WERI-Rb-1 (cell line): ENCODE measurements around the gene KRTAP10-3.

Source experiments
- DNase-seq: peaks from one replicate; pipeline ENCODE4 v3.0.0-alpha.2; 2020
- H3K27ac ChIP-seq: fragments of 250-450 bp; sonication (Bioruptor Pico); 2 replicates; pipeline ENCODE4 v1.5.1; 2020; ENCODE audit warnings: mild to moderate bottlenecking, moderate library complexity
- H3K27me3 ChIP-seq: fragments of 250-450 bp; sonication (Bioruptor Pico); 2 replicates; pipeline ENCODE4 v1.5.1; 2021; ENCODE audit warnings: mild to moderate bottlenecking, low read depth, moderate library complexity; ENCODE audit not compliant: insufficient read depth, severe bottlenecking
- H3K36me3 ChIP-seq: fragments of 250-450 bp; sonication (Bioruptor Pico); 2 replicates; pipeline ENCODE4 v1.5.1; 2020; ENCODE audit warnings: mild to moderate bottlenecking, moderate library complexity
- H3K4me3 ChIP-seq: 2 replicates; pipeline ENCODE4 v1.5.1; 2011; ENCODE audit warnings: low read depth, mild to moderate bottlenecking, control low read depth, low read length
- H3K9me3 ChIP-seq: fragments of 250-450 bp; sonication (Bioruptor Pico); 2 replicates; pipeline ENCODE4 v1.5.1; 2021; ENCODE audit warnings: mild to moderate bottlenecking, moderate library complexity; ENCODE audit not compliant: severe bottlenecking
- TF ChIP-seq, protein P1 (sequence below): IDR thresholded peaks from 2 replicates; pipeline ENCODE4 v1.5.1; 2011; ENCODE audit warnings: low read depth, mild to moderate bottlenecking, control low read depth, inconsistent platforms, low read length

KRTAP10-3 gene

DNA sequence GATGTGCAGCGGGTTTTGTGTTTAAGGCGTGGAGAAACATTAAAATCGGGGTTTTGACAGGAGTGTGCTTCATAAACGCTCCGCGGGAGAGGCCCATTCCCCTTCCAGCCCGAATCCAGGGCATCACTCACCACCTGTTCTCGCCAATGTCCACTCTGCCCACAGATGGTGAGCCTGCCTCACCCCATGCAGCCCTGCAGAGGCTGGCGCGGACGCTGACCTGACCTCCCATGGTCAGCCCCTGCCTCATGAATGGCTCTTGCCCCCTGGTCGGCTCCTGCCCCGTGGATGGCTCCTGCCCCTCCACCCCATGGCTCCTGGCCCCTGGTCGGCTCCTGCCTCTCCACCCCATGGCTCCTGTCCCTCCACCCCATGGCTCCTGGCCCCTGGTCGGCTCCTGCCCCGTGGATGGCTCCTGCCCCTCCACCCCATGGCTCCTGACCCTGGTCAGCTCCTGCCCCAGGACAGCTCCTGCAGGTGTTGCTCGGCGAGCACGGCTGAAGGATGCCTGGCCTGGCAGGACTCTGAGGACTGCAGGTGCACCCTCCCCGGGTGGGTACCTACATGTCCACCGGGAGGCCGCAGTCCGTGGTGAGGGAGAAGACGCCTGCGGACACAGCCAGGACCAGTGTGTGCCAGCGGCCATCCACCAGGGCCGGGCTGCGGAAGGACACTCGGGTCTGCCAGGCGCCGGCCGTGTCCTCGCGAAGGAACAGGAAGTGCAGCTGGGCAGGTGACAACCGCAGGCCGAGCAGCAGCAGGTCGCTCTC, 25.3 kb downstream of the KRTAP10-3 start:
- no peaks in the 10 kb centered on the region for H3K27me3 ChIP-seq
- H3K36me3 ChIP-seq, result no peaks in the 10 kb centered on the region
- no peaks in the 10 kb centered on the region for H3K9me3 ChIP-seq
- H3K27ac ChIP-seq, result no peak overlapping the region
- DNase-seq, result peak; percentile 14
- H3K4me3 ChIP-seq, result no peak overlapping the region
- TF ChIP-seq, protein P1, sequence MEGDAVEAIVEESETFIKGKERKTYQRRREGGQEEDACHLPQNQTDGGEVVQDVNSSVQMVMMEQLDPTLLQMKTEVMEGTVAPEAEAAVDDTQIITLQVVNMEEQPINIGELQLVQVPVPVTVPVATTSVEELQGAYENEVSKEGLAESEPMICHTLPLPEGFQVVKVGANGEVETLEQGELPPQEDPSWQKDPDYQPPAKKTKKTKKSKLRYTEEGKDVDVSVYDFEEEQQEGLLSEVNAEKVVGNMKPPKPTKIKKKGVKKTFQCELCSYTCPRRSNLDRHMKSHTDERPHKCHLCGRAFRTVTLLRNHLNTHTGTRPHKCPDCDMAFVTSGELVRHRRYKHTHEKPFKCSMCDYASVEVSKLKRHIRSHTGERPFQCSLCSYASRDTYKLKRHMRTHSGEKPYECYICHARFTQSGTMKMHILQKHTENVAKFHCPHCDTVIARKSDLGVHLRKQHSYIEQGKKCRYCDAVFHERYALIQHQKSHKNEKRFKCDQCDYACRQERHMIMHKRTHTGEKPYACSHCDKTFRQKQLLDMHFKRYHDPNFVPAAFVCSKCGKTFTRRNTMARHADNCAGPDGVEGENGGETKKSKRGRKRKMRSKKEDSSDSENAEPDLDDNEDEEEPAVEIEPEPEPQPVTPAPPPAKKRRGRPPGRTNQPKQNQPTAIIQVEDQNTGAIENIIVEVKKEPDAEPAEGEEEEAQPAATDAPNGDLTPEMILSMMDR, result no peak

DNA sequence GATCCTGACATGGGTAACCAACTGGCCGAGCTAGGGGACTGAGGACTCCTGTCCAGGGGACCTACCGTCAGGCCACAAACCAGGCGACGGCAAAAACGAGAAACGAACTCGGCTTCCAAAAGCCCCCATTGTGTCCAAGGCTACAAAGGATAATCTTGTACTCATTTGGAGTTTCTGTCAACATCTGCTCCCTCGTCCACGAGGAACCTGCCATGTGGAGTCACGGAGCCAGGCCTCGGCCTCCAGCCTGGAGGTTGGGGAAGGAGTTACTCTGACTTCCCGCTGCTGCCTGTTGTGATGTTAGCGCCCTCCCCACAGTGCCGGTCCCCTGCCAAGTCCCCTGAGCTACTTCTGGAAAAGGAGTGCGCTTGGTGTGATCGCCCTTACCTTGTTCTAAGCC, 25.9 kb downstream of the KRTAP10-3 start:
- Histone ChIP-seq H3K9me3 (no peaks in the 10 kb centered on the region), H3K27ac (no peak overlapping the region), H3K4me3 (no peak overlapping the region), H3K36me3 (no peaks in the 10 kb centered on the region), H3K27me3 (no peaks in the 10 kb centered on the region)
- TF ChIP-seq, protein P1, result no peak
- peak; percentile 4 for DNase-seq

DNA sequence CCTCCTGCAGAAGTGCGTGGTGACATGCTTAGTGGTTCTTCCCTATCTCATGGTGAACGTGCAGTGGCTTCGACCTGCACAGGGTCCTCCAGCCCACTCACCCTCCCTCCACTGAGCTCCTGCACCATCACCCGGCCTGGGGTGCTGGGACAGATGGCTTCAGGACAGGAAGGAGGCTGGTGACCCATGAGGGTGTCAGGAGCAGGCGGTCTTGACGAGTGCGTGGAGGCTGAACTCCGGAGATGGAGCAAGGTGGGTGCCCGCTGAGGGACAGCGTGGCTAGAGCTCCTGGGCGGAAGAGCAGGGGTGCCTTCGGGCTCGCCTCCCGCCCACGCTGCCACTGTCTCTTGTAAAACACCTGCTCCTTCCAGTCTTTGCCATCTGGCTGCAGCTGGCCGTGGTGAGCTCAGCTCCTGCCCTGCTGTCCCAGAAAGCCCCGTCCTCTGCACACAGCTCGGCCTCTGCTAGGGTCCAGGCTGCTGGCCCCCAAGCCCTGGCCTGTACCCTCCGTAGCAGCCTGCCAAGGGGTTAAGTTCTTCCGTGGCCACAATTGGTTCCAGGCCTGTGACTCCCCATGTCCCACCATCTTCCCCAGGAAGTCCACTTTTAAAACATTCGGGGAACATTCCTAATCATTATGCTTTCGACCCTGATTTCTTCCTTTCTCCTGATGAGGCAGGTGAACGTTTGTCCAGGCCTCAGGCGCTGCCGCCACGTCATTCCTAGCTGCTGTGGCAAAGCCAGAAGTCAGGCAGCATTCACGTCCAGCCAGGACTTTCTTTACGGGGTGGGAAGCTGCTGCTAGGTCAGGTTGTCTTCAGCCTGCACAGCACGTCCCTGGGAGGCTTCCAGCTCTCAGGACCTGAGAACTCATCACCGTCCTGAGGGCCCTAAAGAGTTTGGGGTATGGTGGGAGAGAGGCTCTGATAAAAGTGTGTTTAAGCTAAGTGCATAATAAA, 26.7 kb downstream of the KRTAP10-3 start:
- no peaks in the 10 kb centered on the region for H3K36me3 ChIP-seq
- no peak overlapping the region for H3K27ac ChIP-seq
- peak; percentile 5 for DNase-seq
- no peak overlapping the region for H3K4me3 ChIP-seq
- TF ChIP-seq, protein P1, result no peak
- no peaks in the 10 kb centered on the region for H3K27me3 ChIP-seq
- no peaks in the 10 kb centered on the region for H3K9me3 ChIP-seq

DNA sequence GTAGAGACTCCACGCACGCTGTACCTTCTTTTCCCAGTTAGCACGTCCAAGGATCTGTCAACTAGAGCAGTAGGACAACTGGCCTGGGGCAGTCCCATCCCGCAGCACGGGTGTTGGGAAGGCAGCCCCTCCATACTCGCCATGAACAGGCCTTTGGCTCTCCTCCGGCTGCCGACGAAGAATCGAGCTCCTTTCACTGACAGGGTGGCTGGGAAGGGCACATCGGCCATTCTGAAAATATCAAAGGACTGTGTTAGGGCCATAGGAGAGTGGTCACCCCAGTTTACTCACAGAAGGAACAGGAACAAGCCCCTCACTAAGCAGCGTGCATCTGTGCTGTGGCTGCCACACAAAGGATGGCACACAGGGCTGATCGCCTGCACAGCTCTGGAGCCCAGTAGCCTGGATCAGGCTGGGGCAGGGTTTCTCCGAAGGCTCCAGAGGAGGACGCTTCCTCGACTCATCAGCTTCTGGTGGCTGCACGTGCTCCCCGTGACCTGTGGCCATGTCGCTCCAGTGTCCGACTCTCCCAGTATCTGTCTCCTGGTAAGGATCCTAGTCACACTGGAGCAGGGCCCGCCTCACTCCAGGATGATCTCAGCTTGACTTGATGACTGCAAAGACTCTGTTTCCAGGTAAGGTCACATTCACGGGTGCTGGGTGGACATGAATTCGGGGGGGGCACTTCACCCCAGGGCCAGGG, 27.5 kb downstream of the KRTAP10-3 start:
- Histone ChIP-seq H3K27me3 (no peaks in the 10 kb centered on the region), H3K36me3 (no peaks in the 10 kb centered on the region), H3K9me3 (no peaks in the 10 kb centered on the region), H3K27ac (no peak overlapping the region), H3K4me3 (no peak overlapping the region)
- peak; percentile 6 for DNase-seq
- TF ChIP-seq, protein P1, result no peak

DNA sequence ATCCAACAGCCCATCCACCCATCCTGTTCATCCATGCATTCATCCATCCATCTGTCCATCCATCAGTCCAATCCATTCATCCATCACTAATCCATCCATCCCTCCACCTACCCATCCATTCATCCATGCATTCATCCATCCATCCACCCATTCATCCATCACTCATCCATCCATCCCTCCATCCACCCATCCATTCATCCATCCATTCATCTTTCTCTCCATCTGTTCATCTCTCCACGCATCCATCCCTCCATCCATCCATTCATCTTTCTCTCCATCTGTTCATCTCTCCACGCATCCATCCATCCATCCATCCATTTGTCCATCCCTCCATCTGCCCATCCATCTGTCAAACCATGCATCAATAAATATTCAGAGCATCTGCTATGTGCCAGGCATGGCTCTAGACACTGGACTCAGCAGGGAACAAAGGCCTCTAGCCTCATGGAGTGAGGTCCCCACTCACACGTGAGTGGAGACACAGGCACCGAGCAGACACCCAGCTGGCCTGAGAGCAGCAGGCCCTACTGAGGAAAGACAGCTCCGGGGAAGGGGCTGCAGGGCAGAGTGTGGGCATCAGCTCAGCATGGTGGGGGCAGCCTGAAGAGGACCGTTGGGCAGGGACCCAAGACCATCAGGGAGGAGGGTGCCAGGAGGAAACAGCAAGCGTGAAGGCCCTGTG, 28.2 kb downstream of the KRTAP10-3 start:
- no peaks in the 10 kb centered on the region for H3K27me3 ChIP-seq

More for the DNA sequence above, 28.2 kb downstream of the KRTAP10-3 start:
- Histone ChIP-seq H3K9me3 (no peaks in the 10 kb centered on the region), H3K4me3 (no peak overlapping the region), H3K27ac (no peak overlapping the region), H3K36me3 (no peaks in the 10 kb centered on the region)
- peak; percentile 5 for DNase-seq
- TF ChIP-seq, protein P1, result no peak
